Left lung (tissue), 10 donors: Measurements from ENCODE around the gene DGKB. TPM values are rescaled to one million over a fixed set of nuclear protein-coding genes. Genes with fewer than 3 reads are reported as not detected.
A peak's percentile ranks its signal among the peaks of the same experiment; 100 is the strongest.
"Not testable (repeated sequence)": the region's sequence is repeated elsewhere in the genome, so short reads cannot be mapped to it uniquely, and the experiment has no call there.

Experiments
- ATAC-seq: fragments of 200-7000 bp; cut with Tn5 transposase; one replicate; pipeline ENCODE4 v1.9.1; 2020; ENCODE audit warnings: moderate library complexity
- DNase-seq, 4 donors: peaks; one replicate each; pipeline ENCODE4 v3.0.0-alpha.2; 2013 to 2020
- H3K27ac ChIP-seq, 2 donors: fragments of 200-600 bp; sonication (generic) in 1 of 2; one replicate each; pipeline versions ENCODE4 v1.5.0 to v1.8.0; 2020 to 2021
- H3K27me3 ChIP-seq, 2 donors: fragments of 200-600 bp; sonication (generic) in 1 of 2; one replicate each; pipeline versions ENCODE4 v1.5.0 to v1.8.0; 2020 to 2021
- H3K36me3 ChIP-seq, 2 donors: fragments of 200-600 bp; sonication (generic) in 1 of 2; one replicate each; pipeline versions ENCODE4 v1.5.0 to v1.8.0; 2020 to 2021
- H3K4me1 ChIP-seq, 2 donors: fragments of 200-600 bp; one replicate each; pipeline ENCODE4 v1.8.0; 2021
- H3K4me3 ChIP-seq, 2 donors: fragments of 200-600 bp; sonication (generic) in 1 of 2; one replicate each; pipeline versions ENCODE4 v1.5.0 to v1.8.0; 2020 to 2021; ENCODE audit warnings: mild to moderate bottlenecking in 1 of 2
- H3K9me3 ChIP-seq, 2 donors: fragments of 200-600 bp; sonication (generic) in 1 of 2; one replicate each; pipeline versions ENCODE4 v1.5.0 to v1.8.0; 2020 to 2021
- CTCF ChIP-seq, 2 donors: fragments of 200-600 bp; sonication (generic) in 1 of 2; IDR thresholded peaks; one replicate each; pipeline versions ENCODE4 v1.5.0 to v1.8.0; 2021; ENCODE audit warnings: antibody characterized with exemption in 2 of 2
- intact Hi-C, 2 donors: fragments of 100-400 bp; cut with DNase I; formaldehyde crosslinking; loops; one replicate each; pipeline versions ENCODE4 v1.11.2 to v1.14.2; 2022
- polyA plus RNA-seq, 6 donors: library from polyadenylated mRNA; unstranded; fragments of 120-200 nt; gene quantifications; one replicate each; pipeline ENCODE4 v1.2.1, GENCODE V29; 2013; ENCODE audit not compliant: insufficient read length in 6 of 6
- total RNA-seq, 2 donors: library from RNA; stranded (reverse); fragmentation: NEBNext Ultra II Directional; extraction: Animal tissue kit (Norgen Biotek cat#: 25700); gene quantifications; one replicate each; pipeline ENCODE4 v1.2.1, GENCODE V29; 2021
- donor health status: DM: no; HTN: yes; CAD: no.
- donor health status: DM: no; HTN: no; CAD: no.

Gene DGKB
- total and polyA plus RNA-seq, 8 donors, result 0.15 to 0.31 (median 0.27) TPM; not detected in 1

GRCh38 chr7:14480281-14480680, 422.3 kb downstream of the DGKB start:
- no peak for ATAC-seq
- intact Hi-C loops, result no loop called here
- no peak for TF ChIP-seq CTCF (IDR thresholded peaks at IDR 0.05)
- Histone ChIP-seq H3K27ac (no peak overlapping the region), H3K9me3 (no peaks in the 10 kb centered on the region), H3K4me1 (no peaks in the 10 kb centered on the region), H3K27me3 (no peaks in the 10 kb centered on the region), H3K4me3 (no peak overlapping the region), H3K36me3 (no peaks in the 10 kb centered on the region)
- DNase-seq, result no peak

GRCh38 chr7:14478834-14479510, 423.6 kb downstream of the DGKB start:
- intact Hi-C loops, result no loop called here
- DNase-seq (no peak), ATAC-seq (no peak)
- H3K4me1 ChIP-seq, result no peaks in the 10 kb centered on the region
- no peak overlapping the region for H3K27ac ChIP-seq
- H3K36me3 ChIP-seq, result no peaks in the 10 kb centered on the region
- no peaks in the 10 kb centered on the region for H3K9me3 ChIP-seq
- H3K4me3 ChIP-seq, result no peak overlapping the region
- no peak for TF ChIP-seq CTCF (IDR thresholded peaks at IDR 0.05)
- H3K27me3 ChIP-seq, result no peaks in the 10 kb centered on the region

- H3K27ac ChIP-seq, H3K4me3 ChIP-seq, H3K36me3 ChIP-seq, DNase-seq, H3K4me1 ChIP-seq, H3K9me3 ChIP-seq, H3K27me3 ChIP-seq, ATAC-seq, intact Hi-C loops: not testable (repeated sequence)
Observed at GRCh38 chr7:14461716-14462115, 440.8 kb downstream of the DGKB start.

- H3K27me3 ChIP-seq, H3K36me3 ChIP-seq, H3K4me3 ChIP-seq, ATAC-seq, H3K4me1 ChIP-seq, H3K27ac ChIP-seq, H3K9me3 ChIP-seq: not testable (repeated sequence)
- intact Hi-C loops, result loop anchor here in 1 of 2 donors (10.0 kb wide), 1 partner anchor 1174 kb away; no protein-coding TSS in a partner anchor
- DNase-seq, result peak in 2 of 4 donors; percentile 22 to 23
Observed at GRCh38 chr7:14458846-14459245, 443.7 kb downstream of the DGKB start.

GRCh38 chr7:14457568-14458453, 444.7 kb downstream of the DGKB start:
- intact Hi-C loops, result loop anchor here in 1 of 2 donors (10.0 kb wide), 1 partner anchor 1173 kb away; no protein-coding TSS in a partner anchor
- Histone ChIP-seq H3K9me3 (no peaks in the 10 kb centered on the region), H3K4me1 (no peaks in the 10 kb centered on the region), H3K36me3 (no peaks in the 10 kb centered on the region), H3K4me3 (no peak overlapping the region), H3K27me3 (no peaks in the 10 kb centered on the region), H3K27ac (no peak overlapping the region)
- DNase-seq (peak; percentile 20 to 89 (median 64)), ATAC-seq (peak; percentile 98)
- peak; percentile 47 to 83 for TF ChIP-seq CTCF (IDR thresholded peaks at IDR 0.05)

GRCh38 chr7:14449291-14449690, 453.3 kb downstream of the DGKB start:
- no peak overlapping the region for H3K4me3 ChIP-seq

More at GRCh38 chr7:14449291-14449690, 453.3 kb downstream of the DGKB start:
- peaks cover 0 to 3% of the 10 kb centered on the region in 2 donors for H3K9me3 ChIP-seq
- TF ChIP-seq CTCF (IDR thresholded peaks at IDR 0.05), result no peak
- no peaks in the 10 kb centered on the region for H3K27me3 ChIP-seq
- DNase-seq, result no peak
- no peak overlapping the region for H3K27ac ChIP-seq
- ATAC-seq, result no peak
- intact Hi-C loops, result no loop called here
- H3K36me3 ChIP-seq, result no peaks in the 10 kb centered on the region
- no peaks in the 10 kb centered on the region for H3K4me1 ChIP-seq
